Stimulated activated CD4-positive, alpha-beta T cell treated with anti-CD3 and anti-CD28 coated beads, Interleukin-1b, Interleukin-23, amount 100 ng/mL, for 24 hours (primary cell): ENCODE results near the gene HEATR5B.

Experiments used
- DNase-seq, 4 experiments: peaks; one replicate each; pipeline ENCODE4 v3.0.0-alpha.2; 2020; ENCODE audit warnings: low read depth in 4 of 4, low spot score in 1 of 4

Gene HEATR5B

GRCh38 chr2:37083873-37084794 lies at the start of gene HEATR5B, which contains the start of gene GPATCH11:
HEATR5B (minus strand) TSS chr2:37084372; CDS start chr2:37083414, 958 bp downstream.
GPATCH11 (plus strand) TSS chr2:37084518; CDS start chr2:37088382, 3,864 bp downstream.
- DNase-seq = peak; percentile 80 to 89 (median 84)

GRCh38 chr2:37132914-37133313 lies 48.7 kb upstream of the HEATR5B start:
- no peak for DNase-seq

- DNase-seq = no peak
Measured at GRCh38 chr2:37125416-37125815, 41.2 kb upstream of the HEATR5B start.

- DNase-seq = no peak
Measured at GRCh38 chr2:37119157-37119556, 35.0 kb upstream of the HEATR5B start.

GRCh38 chr2:37117566-37117965 lies 33.4 kb upstream of the HEATR5B start:
- DNase-seq = no peak

GRCh38 chr2:37111958-37112357 lies 27.8 kb upstream of the HEATR5B start:
- no peak for DNase-seq

- DNase-seq = no peak
Measured at GRCh38 chr2:37110306-37111212, 26.4 kb upstream of the HEATR5B start.

- DNase-seq = no peak
Measured at GRCh38 chr2:37109523-37109922, 25.4 kb upstream of the HEATR5B start.

- no peak for DNase-seq
Measured at GRCh38 chr2:37105150-37105549, 21.0 kb upstream of the HEATR5B start.

GRCh38 chr2:37104178-37104577 lies 20.0 kb upstream of the HEATR5B start:
- no peak for DNase-seq

- no peak for DNase-seq
Measured at GRCh38 chr2:37102588-37102987, 18.4 kb upstream of the HEATR5B start.

- DNase-seq = no peak
Measured at GRCh38 chr2:37100054-37100453, 15.9 kb upstream of the HEATR5B start.

GRCh38 chr2:37098416-37099118 lies 14.4 kb upstream of the HEATR5B start:
- DNase-seq = no peak

- no peak for DNase-seq
Measured at GRCh38 chr2:37096568-37096967, 12.4 kb upstream of the HEATR5B start.

- no peak for DNase-seq
Measured at GRCh38 chr2:37091873-37092272, 7.7 kb upstream of the HEATR5B start.

- no peak for DNase-seq
Measured at GRCh38 chr2:37090019-37090477, 5.9 kb upstream of the HEATR5B start.

GRCh38 chr2:37085731-37086147 lies 1.6 kb upstream of the HEATR5B start:
- DNase-seq = no peak

GRCh38 chr2:37084797-37085196 lies 625 bp upstream of the HEATR5B start:
- no peak for DNase-seq

- no peak for DNase-seq
Measured at GRCh38 chr2:37080689-37081088, 3.5 kb downstream of the HEATR5B start.

- no peak for DNase-seq
Measured at GRCh38 chr2:37080266-37080665, 3.9 kb downstream of the HEATR5B start.

- no peak for DNase-seq
Measured at GRCh38 chr2:37070931-37071330, 13.2 kb downstream of the HEATR5B start.
